Common myeloid progenitor, CD34-positive (primary cell): Measurements from ENCODE around the gene NEDD4L.

Experiments used
- CTCF ChIA-PET: fragments of 350-600 bp; sonication (Branson Sonifier 250); formaldehyde crosslinking; loops from one replicate; lab custom pipeline; 2021; ENCODE audit warnings: antibody characterized with exemption; lab: Charles Lee
- POLR2A ChIA-PET: fragments of 350-600 bp; sonication (Branson Sonifier 250); formaldehyde crosslinking; loops from one replicate; lab custom pipeline; 2021; ENCODE audit warnings: antibody characterized with exemption; lab: Charles Lee
- DNase-seq, 3 donors: peaks; one replicate each; pipeline versions ENCODE4 v3.0.0 to v3.0.0-alpha.2; 2013
- H3K27ac ChIP-seq, 2 experiments: 1 replicate in 1 of 2; 2 replicates in 1 of 2; pipeline ENCODE4 v1.7.0; 2013; ENCODE audit warnings: inconsistent platforms in 2 of 2, low read length in 2 of 2, mild to moderate bottlenecking in 2 of 2, low read depth in 1 of 2, moderate library complexity in 1 of 2; ENCODE audit not compliant: severe bottlenecking in 2 of 2, insufficient read depth in 1 of 2, poor library complexity in 1 of 2
- H3K27me3 ChIP-seq, 5 experiments: replicated peaks in 2 of 5; 1 replicate in 3 of 5; 2 replicates in 2 of 5; pipeline versions ENCODE4 v1.6.1 to v1.7.0; 2013; ENCODE audit warnings: low read length in 4 of 5, mild to moderate bottlenecking in 2 of 5, moderate library complexity in 2 of 5, inconsistent platforms in 1 of 5; ENCODE audit not compliant: insufficient read depth in 5 of 5, control insufficient read depth in 4 of 5
- H3K36me3 ChIP-seq, 4 experiments: 1 replicate in 2 of 4; 2 replicates in 2 of 4; pipeline versions ENCODE4 v1.6.1 to v1.7.0; 2013; ENCODE audit warnings: low read length in 3 of 4, control low read depth in 1 of 4, mild to moderate bottlenecking in 1 of 4; ENCODE audit not compliant: control insufficient read depth in 4 of 4, insufficient read depth in 4 of 4
- H3K4me1 ChIP-seq, 4 experiments: 1 replicate in 3 of 4; 2 replicates in 1 of 4; pipeline versions ENCODE4 v1.6.1 to v1.7.1; 2013; ENCODE audit warnings: low read length in 3 of 4, mild to moderate bottlenecking in 3 of 4, control low read depth in 1 of 4, inconsistent platforms in 1 of 4, moderate library complexity in 1 of 4; ENCODE audit not compliant: control insufficient read depth in 4 of 4, insufficient read depth in 4 of 4; ENCODE audit errors: control extremely low read depth in 1 of 4
- H3K4me3 ChIP-seq, 7 experiments: 1 replicate in 4 of 7; 2 replicates in 3 of 7; pipeline versions ENCODE4 v1.5.1 to v1.7.0; 2013; ENCODE audit warnings: mild to moderate bottlenecking in 7 of 7, low read length in 6 of 7, moderate library complexity in 6 of 7, inconsistent platforms in 2 of 7, low read depth in 2 of 7, control low read depth in 1 of 7; ENCODE audit not compliant: insufficient read depth in 4 of 7, control insufficient read depth in 1 of 7; ENCODE audit errors: extremely low read depth in 1 of 7
- H3K9me3 ChIP-seq, 5 experiments: 1 replicate in 4 of 5; 2 replicates in 1 of 5; pipeline versions ENCODE4 v1.6.1 to v1.7.1; 2013; ENCODE audit warnings: low read length in 4 of 5, mild to moderate bottlenecking in 2 of 5, inconsistent platforms in 1 of 5, low read depth in 1 of 5, moderate library complexity in 1 of 5; ENCODE audit not compliant: control insufficient read depth in 4 of 5, insufficient read depth in 2 of 5; ENCODE audit errors: control extremely low read depth in 1 of 5
- WGBS: methylation state at CpG from one replicate; pipeline ENCODE4 v1.1.5; 2013; ENCODE audit not compliant: insufficient coverage; 5-methylcytosine and 5-hydroxymethylcytosine counted together

Gene NEDD4L

DNA sequence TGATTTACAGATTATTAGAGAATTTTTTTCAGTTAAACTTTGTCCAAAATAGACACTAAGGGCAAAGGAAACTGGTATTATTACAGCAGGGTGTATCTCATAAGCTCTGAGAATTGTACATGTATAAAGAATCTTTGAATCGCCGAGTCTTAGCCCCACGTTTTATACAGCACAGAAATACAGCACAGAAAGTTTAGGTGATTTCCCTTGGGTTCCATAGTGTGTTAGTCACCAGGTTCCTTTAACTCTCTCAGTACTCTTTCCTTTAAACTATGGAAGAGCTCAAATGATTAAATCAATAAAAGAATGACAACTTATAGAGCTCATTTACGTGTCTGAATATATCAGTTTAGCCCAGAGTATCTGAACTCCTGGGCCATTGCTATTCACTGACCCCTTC, 256.8 kb downstream of the NEDD4L start:
- ChIA-PET POLR2A (no interaction called here), CTCF (interaction anchor here (1.2 kb wide), 1 partner anchor 8 kb away, joined by 3 read pairs; no protein-coding TSS in a partner anchor)
- Histone ChIP-seq H3K36me3 (no peaks in the 10 kb centered on the region), H3K9me3 (peaks cover 0 to 4% (median 2%) of the 10 kb centered on the region in 5 experiments), H3K4me3 (no peak overlapping the region), H3K27me3 (no peaks in the 10 kb centered on the region), H3K27ac (no peak overlapping the region), H3K4me1 (no peaks in the 10 kb centered on the region)
- 100% methylated on average over 1 of the region's 4 CpGs for WGBS
- no peak for DNase-seq

DNA sequence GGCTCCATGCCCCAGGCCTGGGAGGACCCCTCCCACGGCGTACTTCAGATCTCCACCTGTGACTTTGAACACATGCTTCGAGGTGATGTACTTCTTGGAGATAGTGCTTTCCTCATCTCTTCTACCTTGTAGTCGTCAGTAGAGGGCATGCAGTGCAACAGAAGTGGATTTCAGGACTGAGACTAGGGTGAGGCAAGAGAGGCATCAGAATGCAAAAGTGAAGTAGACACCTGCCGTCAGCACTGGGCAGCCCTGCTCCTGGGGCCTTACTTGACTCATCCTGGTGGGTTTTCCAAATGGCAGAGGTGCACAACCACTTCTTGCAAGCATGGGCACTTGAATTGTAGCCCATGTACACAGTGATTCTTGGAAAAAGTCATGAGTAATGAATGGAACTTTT, 258.8 kb downstream of the NEDD4L start:
- DNase-seq, result no peak
- Histone ChIP-seq H3K4me3 (no peak overlapping the region), H3K36me3 (no peaks in the 10 kb centered on the region), H3K27me3 (no peaks in the 10 kb centered on the region), H3K27ac (no peak overlapping the region), H3K4me1 (no peaks in the 10 kb centered on the region), H3K9me3 (peaks cover 0 to 9% (median 2%) of the 10 kb centered on the region in 5 experiments)
- 97% methylated on average over 5 of the region's 5 CpGs for WGBS
- ChIA-PET CTCF (no interaction called here), POLR2A (no interaction called here)

DNA sequence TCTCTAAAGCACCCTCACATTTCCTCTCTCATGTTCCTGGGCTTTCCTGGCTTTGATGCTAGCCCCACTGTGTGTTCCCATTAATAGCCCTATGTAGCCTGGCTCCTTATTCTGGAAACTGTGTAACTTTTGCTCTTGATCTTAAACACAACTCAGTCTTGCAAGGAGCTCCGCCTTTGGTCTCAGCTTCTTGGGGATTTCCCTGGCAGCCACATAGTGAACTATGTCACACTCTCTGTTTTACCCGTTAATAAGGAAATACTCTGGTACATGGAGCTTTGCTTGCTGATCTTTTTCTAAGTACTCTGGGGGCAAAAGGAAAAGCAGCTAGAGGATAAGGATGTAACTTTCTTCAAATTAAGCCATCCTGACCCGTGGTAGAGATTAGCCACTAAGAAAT, 259.3 kb downstream of the NEDD4L start:
- no peak for DNase-seq
- 100% methylated on average over 3 of the region's 3 CpGs for WGBS
- H3K9me3 ChIP-seq, result peaks cover 0 to 9% (median 2%) of the 10 kb centered on the region in 5 experiments
- H3K4me1 ChIP-seq, result no peaks in the 10 kb centered on the region
- no peak overlapping the region for H3K27ac ChIP-seq
- POLR2A ChIA-PET, result no interaction called here
- H3K36me3 ChIP-seq, result no peaks in the 10 kb centered on the region
- H3K27me3 ChIP-seq, result peaks cover 0 to 2% (median 0%) of the 10 kb centered on the region in 5 experiments
- CTCF ChIA-PET, result no interaction called here
- no peak overlapping the region for H3K4me3 ChIP-seq

- H3K27ac ChIP-seq, result no peak overlapping the region
- H3K27me3 ChIP-seq, result peaks cover 0 to 2% (median 0%) of the 10 kb centered on the region in 5 experiments
- DNase-seq, result no peak
- peaks cover 0 to 9% (median 2%) of the 10 kb centered on the region in 5 experiments for H3K9me3 ChIP-seq
- no peaks in the 10 kb centered on the region for H3K4me1 ChIP-seq
- POLR2A ChIA-PET, result no interaction called here
- CTCF ChIA-PET, result interaction anchor here (0.7 kb wide), 1 partner anchor 11 kb away, joined by 3 read pairs; no protein-coding TSS in a partner anchor
- WGBS, result 100% methylated on average over 1 of the region's 3 CpGs
- H3K4me3 ChIP-seq, result no peak overlapping the region
- H3K36me3 ChIP-seq, result no peaks in the 10 kb centered on the region
Observed at GRCh38 chr18:58305792-58306191, 261.8 kb downstream of the NEDD4L start.

DNA sequence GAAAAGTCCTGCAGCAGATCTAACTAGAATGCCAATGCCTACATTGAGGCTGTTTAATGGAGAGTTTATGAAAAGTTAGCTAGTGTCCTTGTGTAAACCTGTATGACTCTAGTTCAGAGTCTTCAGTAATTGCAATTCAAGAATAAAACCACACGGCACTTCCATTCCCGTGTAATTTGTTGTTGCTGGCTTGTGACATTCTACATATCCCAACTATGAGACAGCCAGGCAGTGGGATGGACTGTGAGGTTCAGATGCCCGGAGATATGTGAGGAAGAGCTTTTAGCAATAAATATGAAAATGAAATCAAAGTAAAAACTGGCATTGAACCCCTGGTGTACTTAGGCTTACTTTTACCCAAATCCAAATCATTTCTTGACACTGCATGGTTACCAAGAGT, 263.4 kb downstream of the NEDD4L start:
- no peak for DNase-seq
- Histone ChIP-seq H3K4me3 (no peak overlapping the region), H3K27me3 (peaks cover 0 to 2% (median 0%) of the 10 kb centered on the region in 5 experiments), H3K4me1 (no peaks in the 10 kb centered on the region), H3K27ac (no peak overlapping the region), H3K9me3 (peaks cover 0 to 9% (median 2%) of the 10 kb centered on the region in 5 experiments), H3K36me3 (no peaks in the 10 kb centered on the region)
- POLR2A ChIA-PET, result no interaction called here
- WGBS, result no CpG with 5 or more reads among the region's 3 CpGs
- CTCF ChIA-PET, result interaction anchor here (0.6 to 1.3 kb wide), 2 partner anchors 18 to 104 kb away, joined by 3 read pairs; no protein-coding TSS in a partner anchor

DNA sequence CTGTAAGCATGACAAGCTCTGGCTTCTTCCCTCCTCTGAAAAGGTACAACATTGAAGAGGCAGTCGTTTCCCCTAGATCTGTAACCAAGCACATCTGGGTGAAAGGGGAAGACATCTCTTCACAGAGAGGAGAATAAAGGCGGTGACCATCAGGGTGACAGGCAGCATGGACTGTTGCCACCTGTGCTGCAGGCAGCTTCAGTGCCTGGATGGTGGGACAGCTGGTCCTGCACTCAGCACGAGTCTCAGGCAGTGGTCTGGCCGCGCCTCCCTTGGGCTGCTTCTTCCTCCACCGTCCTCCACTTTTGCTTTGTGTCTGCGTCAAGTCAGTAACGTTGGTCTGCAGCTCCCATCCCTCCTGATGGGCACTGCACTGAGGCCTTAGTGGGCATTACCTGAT, 264.4 kb downstream of the NEDD4L start:
- H3K36me3 ChIP-seq, result no peaks in the 10 kb centered on the region
- peaks cover 0 to 2% (median 0%) of the 10 kb centered on the region in 5 experiments for H3K27me3 ChIP-seq
- CTCF ChIA-PET, result no interaction called here
- WGBS, result 96% methylated on average over 8 of the region's 8 CpGs
- no peak overlapping the region for H3K27ac ChIP-seq
- peaks cover 0 to 9% (median 2%) of the 10 kb centered on the region in 5 experiments for H3K9me3 ChIP-seq
- H3K4me3 ChIP-seq, result no peak overlapping the region
- POLR2A ChIA-PET, result no interaction called here
- DNase-seq, result no peak
- H3K4me1 ChIP-seq, result no peaks in the 10 kb centered on the region

DNA sequence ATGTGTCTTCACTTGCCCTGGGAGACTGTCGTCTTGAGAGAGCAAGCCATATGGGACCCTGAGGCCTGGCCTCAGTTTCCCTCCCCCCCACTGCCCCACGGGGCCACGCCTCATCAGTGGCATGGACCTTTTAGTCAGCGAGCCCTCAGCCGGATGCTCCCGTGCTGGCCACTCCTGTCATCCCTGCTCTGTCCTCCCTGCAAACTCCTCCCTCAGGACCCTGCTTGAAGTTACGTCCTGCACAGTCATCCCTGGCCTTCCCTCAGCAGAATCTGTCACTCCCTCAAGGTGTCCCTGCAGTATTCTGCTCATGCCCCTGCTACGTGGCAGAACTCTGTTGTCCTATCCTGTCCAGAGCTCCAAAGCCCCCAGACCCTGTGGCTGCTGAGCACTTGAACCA, 265.1 kb downstream of the NEDD4L start:
- Histone ChIP-seq H3K36me3 (no peaks in the 10 kb centered on the region), H3K4me1 (no peaks in the 10 kb centered on the region), H3K4me3 (no peak overlapping the region), H3K27me3 (peaks cover 0 to 2% (median 0%) of the 10 kb centered on the region in 5 experiments), H3K27ac (no peak overlapping the region), H3K9me3 (peaks cover 0 to 9% (median 2%) of the 10 kb centered on the region in 5 experiments)
- 99% methylated on average over 8 of the region's 8 CpGs for WGBS
- no peak for DNase-seq
- ChIA-PET CTCF (interaction anchor here (0.7 kb wide), 1 partner anchor 184 kb away, joined by 3 read pairs; no protein-coding TSS in a partner anchor), POLR2A (no interaction called here)
